ENCODE results near the gene AFAP1L2. TPM values are rescaled to one million over a fixed set of nuclear protein-coding genes. Genes with fewer than 3 reads are reported as not detected.

Gene AFAP1L2
- total and polyA plus RNA-seq, 7 donors = 0.75 to 3.6 (median 1.7) TPM

- WGBS, 3 donors = 19 to 22% (median 19%) methylated on average over 5 of the region's 5 CpGs
- ATAC-seq = peak; percentile 61 to 83 (median 66)
Observed at GRCh38 chr10:114266521-114266920, 137.8 kb downstream of the AFAP1L2 start.

DNA sequence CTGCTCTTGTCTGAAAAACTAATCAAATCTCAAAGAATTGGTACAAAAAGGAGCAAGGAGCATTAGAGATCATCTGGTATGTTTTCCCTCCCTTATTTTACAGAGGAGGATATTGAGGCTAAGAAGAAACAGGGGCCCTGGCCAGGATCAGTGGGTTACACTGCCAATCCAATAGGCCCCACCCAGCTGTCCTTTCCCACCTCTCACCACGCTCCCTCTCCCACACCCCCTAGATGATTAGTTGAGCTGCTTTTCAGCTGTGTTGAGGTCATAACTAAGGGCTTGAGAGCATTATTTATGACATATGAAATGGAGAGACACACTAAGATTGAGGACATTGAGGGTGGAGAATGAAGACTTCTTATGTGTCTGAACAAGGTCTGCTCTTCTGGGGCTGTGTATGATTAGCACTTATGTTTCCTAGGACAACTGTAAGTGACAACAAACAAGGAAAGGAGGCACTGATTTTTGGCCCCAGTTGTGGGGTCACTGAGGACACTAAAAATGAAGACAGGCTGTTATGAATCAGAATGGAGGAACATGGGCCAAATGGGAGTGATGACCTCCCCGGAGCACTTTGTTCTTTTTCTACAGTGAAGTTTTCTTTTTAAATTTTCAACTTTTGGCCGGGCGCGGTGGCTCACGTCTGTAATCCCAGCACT is 138.8 kb downstream of the AFAP1L2 start:
- no peak overlapping the region for H3K27ac ChIP-seq
- peak; percentile 44 to 65 for DNase-seq
- ATAC-seq = peak; percentile 50 to 85 (median 57)

More at GRCh38 chr10:114266521-114266920, 137.8 kb downstream of the AFAP1L2 start:
- no peak for DNase-seq
- H3K27ac ChIP-seq = no peak overlapping the region
- H3K9me3 ChIP-seq = no peaks in the 10 kb centered on the region
- H3K27me3 ChIP-seq (ENCODE audit: insufficient read depth in 3 of 3, low read length in 2 of 3) = no peaks in the 10 kb centered on the region
- peaks cover 8% of the 10 kb centered on the region for H3K4me1 ChIP-seq
- no peak overlapping the region for H3K4me3 ChIP-seq
- H3K36me3 ChIP-seq (ENCODE audit: insufficient read depth in 1 of 2, low read depth in 1 of 2) = no peaks in the 10 kb centered on the region
- intact Hi-C loops (cut with DNase I) = loop anchor here in 1 of 2 donors (10.0 kb wide), 1 partner anchor 92 kb away; the partner anchor contains the start of genes CCDC186 and TDRD1
- TF ChIP-seq, protein P1, sequence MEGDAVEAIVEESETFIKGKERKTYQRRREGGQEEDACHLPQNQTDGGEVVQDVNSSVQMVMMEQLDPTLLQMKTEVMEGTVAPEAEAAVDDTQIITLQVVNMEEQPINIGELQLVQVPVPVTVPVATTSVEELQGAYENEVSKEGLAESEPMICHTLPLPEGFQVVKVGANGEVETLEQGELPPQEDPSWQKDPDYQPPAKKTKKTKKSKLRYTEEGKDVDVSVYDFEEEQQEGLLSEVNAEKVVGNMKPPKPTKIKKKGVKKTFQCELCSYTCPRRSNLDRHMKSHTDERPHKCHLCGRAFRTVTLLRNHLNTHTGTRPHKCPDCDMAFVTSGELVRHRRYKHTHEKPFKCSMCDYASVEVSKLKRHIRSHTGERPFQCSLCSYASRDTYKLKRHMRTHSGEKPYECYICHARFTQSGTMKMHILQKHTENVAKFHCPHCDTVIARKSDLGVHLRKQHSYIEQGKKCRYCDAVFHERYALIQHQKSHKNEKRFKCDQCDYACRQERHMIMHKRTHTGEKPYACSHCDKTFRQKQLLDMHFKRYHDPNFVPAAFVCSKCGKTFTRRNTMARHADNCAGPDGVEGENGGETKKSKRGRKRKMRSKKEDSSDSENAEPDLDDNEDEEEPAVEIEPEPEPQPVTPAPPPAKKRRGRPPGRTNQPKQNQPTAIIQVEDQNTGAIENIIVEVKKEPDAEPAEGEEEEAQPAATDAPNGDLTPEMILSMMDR (IDR thresholded peaks at IDR 0.05) = no peak

DNA sequence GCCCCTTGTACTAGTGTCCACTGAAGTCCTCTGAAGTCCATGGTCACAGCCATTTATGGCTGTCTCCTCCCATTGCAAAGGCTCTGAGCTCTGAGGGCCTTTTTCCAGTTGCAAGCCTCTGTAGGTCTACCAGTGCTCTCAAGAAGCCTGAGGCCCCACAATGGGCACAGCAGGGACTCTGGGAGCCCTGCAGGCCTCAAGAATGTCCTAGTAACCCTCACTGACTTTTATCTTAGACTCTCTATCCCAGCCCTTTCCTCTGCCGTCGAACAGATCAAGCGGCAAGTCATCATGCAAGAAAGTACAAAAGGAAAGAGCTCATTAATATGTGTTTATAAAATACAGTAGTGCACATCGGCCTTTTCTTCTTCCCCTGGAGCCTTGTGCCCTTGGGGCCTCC is 141.8 kb downstream of the AFAP1L2 start:
- H3K27me3 ChIP-seq (ENCODE audit: insufficient read depth in 3 of 3, low read length in 2 of 3) = no peaks in the 10 kb centered on the region
- DNase-seq (no peak), ATAC-seq (no peak)
- H3K27ac ChIP-seq = no peak overlapping the region
- H3K4me3 ChIP-seq = no peak overlapping the region
- WGBS, 3 donors = 88 to 89% (median 89%) methylated on average over 4 of the region's 4 CpGs
- H3K9me3 ChIP-seq = no peaks in the 10 kb centered on the region
- no peaks in the 10 kb centered on the region for H3K4me1 ChIP-seq
- TF ChIP-seq, protein P1 (IDR thresholded peaks at IDR 0.05) = no peak
- no peaks in the 10 kb centered on the region for H3K36me3 ChIP-seq (ENCODE audit: insufficient read depth in 1 of 2, low read depth in 1 of 2)
- intact Hi-C loops (cut with DNase I) = loop anchor here in 1 of 2 donors (10.0 kb wide), 1 partner anchor 88 kb away; the partner anchor contains the start of genes CCDC186 and TDRD1

More for the DNA sequence above, 138.8 kb downstream of the AFAP1L2 start:
- intact Hi-C loops (cut with DNase I) = loop anchor here in 1 of 2 donors (10.0 kb wide), 1 partner anchor 91 kb away; the partner anchor contains the start of genes CCDC186 and TDRD1
- WGBS, 3 donors = 26 to 41% (median 31%) methylated on average over 6 of the region's 6 CpGs
- H3K36me3 ChIP-seq (ENCODE audit: insufficient read depth in 1 of 2, low read depth in 1 of 2) = no peaks in the 10 kb centered on the region
- H3K4me3 ChIP-seq = no peak overlapping the region
- TF ChIP-seq, protein P1 (IDR thresholded peaks at IDR 0.05) = no peak
- H3K27me3 ChIP-seq (ENCODE audit: insufficient read depth in 3 of 3, low read length in 2 of 3) = no peaks in the 10 kb centered on the region
- H3K9me3 ChIP-seq = no peaks in the 10 kb centered on the region
- peaks cover 6% of the 10 kb centered on the region for H3K4me1 ChIP-seq

- no peak overlapping the region for H3K27ac ChIP-seq
Observed at GRCh38 chr10:114261076-114261475, 143.2 kb downstream of the AFAP1L2 start.

More at GRCh38 chr10:114261076-114261475, 143.2 kb downstream of the AFAP1L2 start:
- ATAC-seq (no peak), DNase-seq (no peak)
- H3K4me1 ChIP-seq = no peaks in the 10 kb centered on the region
- intact Hi-C loops (cut with DNase I) = loop anchor here in 1 of 2 donors (10.0 kb wide), 1 partner anchor 86 kb away; the partner anchor contains the start of genes CCDC186 and TDRD1
- WGBS, 3 donors = 66 to 75% (median 67%) methylated on average over 2 of the region's 2 CpGs
- H3K4me3 ChIP-seq = no peak overlapping the region
- H3K27me3 ChIP-seq (ENCODE audit: insufficient read depth in 3 of 3, low read length in 2 of 3) = no peaks in the 10 kb centered on the region
- TF ChIP-seq, protein P1 (IDR thresholded peaks at IDR 0.05) = no peak
- H3K36me3 ChIP-seq (ENCODE audit: insufficient read depth in 1 of 2, low read depth in 1 of 2) = no peaks in the 10 kb centered on the region
- H3K9me3 ChIP-seq = no peaks in the 10 kb centered on the region
